ENCODE results near the gene PDE4B. TPM values are rescaled to one million over a fixed set of nuclear protein-coding genes. Genes with fewer than 3 reads are reported as not detected.

Gene PDE4B
- polyA plus RNA-seq, 1 donor = 9.3 TPM

DNA sequence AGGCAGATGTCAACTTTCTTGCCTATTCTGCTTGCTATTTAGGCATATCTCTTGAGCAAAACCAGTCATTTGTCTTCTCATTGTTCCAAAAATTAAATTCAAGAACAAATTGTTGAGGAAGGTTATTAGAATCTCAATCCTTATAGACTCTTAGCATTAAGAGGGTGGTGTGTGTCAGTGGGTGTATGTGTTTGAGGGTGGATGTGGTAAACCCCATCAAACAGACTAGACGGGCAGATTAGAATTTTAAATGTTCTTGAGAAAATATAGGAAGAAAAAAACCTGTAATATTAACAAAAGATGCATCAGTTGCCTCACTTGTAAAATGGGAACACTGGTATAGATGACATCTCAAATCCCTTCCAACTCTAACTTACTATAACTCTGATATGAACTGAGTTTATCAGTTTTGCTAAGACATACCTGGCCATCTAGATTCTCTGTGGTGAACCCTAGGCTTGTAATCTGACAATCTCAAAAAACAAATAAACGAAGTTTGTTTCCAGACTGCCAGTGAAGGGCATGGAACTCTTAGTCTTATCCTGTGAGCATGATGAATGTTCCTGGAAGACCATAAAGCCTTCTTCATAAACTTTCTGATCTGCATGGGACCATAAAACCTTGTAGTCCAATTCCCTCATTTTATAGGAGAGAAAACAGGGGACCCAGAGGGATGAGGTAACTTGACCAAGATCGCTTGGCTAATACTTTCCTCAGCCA is 564.9 kb downstream of the PDE4B start:
- H3K4me3 ChIP-seq (ENCODE audit: low read length) = no peak overlapping the region
- H3K9me3 ChIP-seq (ENCODE audit: control insufficient read depth, low read depth, low read length) = no peaks in the 10 kb centered on the region
- no peak for DNase-seq
- H3K27me3 ChIP-seq (ENCODE audit: control insufficient read depth, insufficient read depth, low read length) = peaks cover 4% of the 10 kb centered on the region
- H3K36me3 ChIP-seq (ENCODE audit: control insufficient read depth, insufficient read depth, low read length) = no peaks in the 10 kb centered on the region
- H3K27ac ChIP-seq (ENCODE audit: low read length) = no peak overlapping the region
- WGBS (ENCODE audit: insufficient coverage, low lambda C conversion rate) = 70% methylated on average over 2 of the region's 3 CpGs
- no peaks in the 10 kb centered on the region for H3K4me1 ChIP-seq (ENCODE audit: control insufficient read depth, insufficient read depth, low read length)

DNA sequence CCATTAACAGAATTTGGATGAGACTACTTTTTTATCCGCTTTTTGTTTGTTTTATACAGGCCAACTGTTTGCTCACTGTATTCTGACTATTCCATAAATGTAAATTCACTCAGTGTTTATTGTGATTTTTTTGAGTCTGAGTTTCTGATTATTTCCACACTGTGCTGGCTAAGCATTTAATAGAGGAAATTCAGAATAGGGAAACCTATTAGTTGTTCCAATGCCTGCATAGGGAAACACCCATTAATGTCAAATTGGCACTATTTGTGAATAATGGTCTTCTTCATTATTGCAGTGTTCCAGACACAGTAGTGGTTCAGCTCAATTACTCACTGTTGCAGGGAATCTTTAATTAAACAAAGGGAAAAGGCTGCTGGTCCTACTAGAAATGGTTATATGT is 566.6 kb downstream of the PDE4B start:
- WGBS (ENCODE audit: insufficient coverage, low lambda C conversion rate) = 80% methylated on average over 1 of the region's 1 CpG
- H3K9me3 ChIP-seq (ENCODE audit: control insufficient read depth, low read depth, low read length) = no peaks in the 10 kb centered on the region
- peaks cover 2% of the 10 kb centered on the region for H3K36me3 ChIP-seq (ENCODE audit: control insufficient read depth, insufficient read depth, low read length)
- no peaks in the 10 kb centered on the region for H3K4me1 ChIP-seq (ENCODE audit: control insufficient read depth, insufficient read depth, low read length)
- H3K27me3 ChIP-seq (ENCODE audit: control insufficient read depth, insufficient read depth, low read length) = peaks cover 3% of the 10 kb centered on the region
- no peak for DNase-seq
- H3K4me3 ChIP-seq (ENCODE audit: low read length) = no peak overlapping the region
- no peak overlapping the region for H3K27ac ChIP-seq (ENCODE audit: low read length)

DNA sequence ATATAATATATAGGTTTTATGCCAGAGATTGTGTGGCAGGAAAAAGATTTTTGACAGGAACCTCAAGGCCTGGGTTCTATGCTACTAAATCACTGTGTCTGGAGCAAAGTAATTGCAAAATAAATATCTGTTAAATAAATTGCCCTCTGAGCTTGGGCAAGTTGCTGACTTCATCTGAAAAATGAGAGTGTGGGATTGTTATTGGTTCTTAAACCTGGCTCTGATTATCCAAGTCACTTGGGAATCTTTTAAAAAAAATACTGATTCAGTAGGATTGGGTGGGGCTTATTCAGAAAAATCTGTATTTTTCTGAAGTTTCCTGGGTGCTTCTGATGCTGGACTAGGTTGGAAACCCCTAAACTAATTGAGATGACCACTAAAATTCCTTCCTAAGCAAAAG is 567.1 kb downstream of the PDE4B start:
- DNase-seq = no peak
- Histone ChIP-seq H3K36me3 (ENCODE audit: control insufficient read depth, insufficient read depth, low read length) (peaks cover 4% of the 10 kb centered on the region), H3K27ac (ENCODE audit: low read length) (no peak overlapping the region), H3K4me1 (ENCODE audit: control insufficient read depth, insufficient read depth, low read length) (no peaks in the 10 kb centered on the region), H3K27me3 (ENCODE audit: control insufficient read depth, insufficient read depth, low read length) (no peaks in the 10 kb centered on the region), H3K4me3 (ENCODE audit: low read length) (no peak overlapping the region), H3K9me3 (ENCODE audit: control insufficient read depth, low read depth, low read length) (no peaks in the 10 kb centered on the region)

DNA sequence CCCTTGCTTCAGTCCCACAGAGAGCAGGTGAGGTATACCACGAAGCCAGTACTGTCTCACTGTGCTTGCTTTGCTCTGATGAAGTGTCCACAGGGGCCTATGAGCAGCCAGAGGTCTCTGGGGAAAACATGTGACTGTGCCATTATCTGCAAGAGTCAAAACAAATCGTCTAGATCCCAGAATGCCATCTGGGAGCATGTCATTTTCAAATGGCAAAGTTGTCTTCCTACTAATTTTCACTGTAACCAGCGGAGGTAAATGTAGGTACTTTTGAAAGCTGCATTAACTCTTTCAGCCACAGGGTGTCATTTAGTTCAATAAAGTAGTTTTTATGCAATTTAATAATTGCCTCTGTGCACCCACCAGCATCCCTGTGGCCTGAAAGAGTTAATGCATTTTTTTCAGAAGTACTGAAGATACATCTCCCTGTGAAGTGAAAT is 567.6 kb downstream of the PDE4B start:
- DNase-seq = no peak
- Histone ChIP-seq H3K27me3 (ENCODE audit: control insufficient read depth, insufficient read depth, low read length) (no peaks in the 10 kb centered on the region), H3K27ac (ENCODE audit: low read length) (no peak overlapping the region), H3K4me1 (ENCODE audit: control insufficient read depth, insufficient read depth, low read length) (no peaks in the 10 kb centered on the region), H3K4me3 (ENCODE audit: low read length) (no peak overlapping the region), H3K9me3 (ENCODE audit: control insufficient read depth, low read depth, low read length) (no peaks in the 10 kb centered on the region), H3K36me3 (ENCODE audit: control insufficient read depth, insufficient read depth, low read length) (peaks cover 4% of the 10 kb centered on the region)
- WGBS (ENCODE audit: insufficient coverage, low lambda C conversion rate) = no CpG with 5 or more reads among the region's 3 CpGs

DNA sequence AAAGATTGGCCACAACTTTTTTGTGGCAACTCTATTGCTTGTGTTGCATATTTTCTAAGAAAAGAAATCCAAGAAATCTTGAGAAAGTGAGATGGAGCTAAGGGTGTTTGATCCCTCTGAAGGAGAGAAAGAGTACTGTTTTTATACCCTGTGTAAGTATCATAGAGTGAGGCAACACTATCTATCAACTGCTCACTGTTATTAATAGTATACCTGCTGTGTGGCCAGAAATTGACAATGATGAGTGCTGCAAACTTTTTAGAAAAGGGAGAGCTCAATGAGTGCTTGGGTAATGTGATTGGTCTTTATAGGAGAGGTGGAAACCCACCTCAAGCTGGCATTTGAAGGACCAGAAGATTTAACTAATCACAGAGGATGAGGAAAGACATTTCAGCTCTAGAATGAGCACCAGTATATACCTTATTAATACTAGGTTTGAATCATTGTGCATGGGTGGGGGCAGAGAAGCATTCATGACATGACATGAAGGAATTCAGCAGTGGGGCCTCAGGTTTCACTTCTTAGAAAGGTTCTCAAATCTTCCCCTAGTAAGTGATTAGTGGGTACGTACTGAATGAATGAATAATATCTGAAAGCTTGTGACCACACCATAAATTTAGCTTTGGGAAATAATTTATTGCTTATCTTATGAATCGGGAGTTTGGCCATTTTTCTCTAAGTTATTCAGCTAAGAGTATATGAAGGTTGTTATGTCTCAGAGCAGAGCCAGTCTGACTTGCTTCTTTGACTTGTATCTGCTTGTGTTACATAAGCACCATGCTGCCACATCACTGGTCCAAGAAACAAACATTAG is 572.1 kb downstream of the PDE4B start:
- H3K4me1 ChIP-seq (ENCODE audit: control insufficient read depth, insufficient read depth, low read length) = no peaks in the 10 kb centered on the region
- peaks cover 7% of the 10 kb centered on the region for H3K36me3 ChIP-seq (ENCODE audit: control insufficient read depth, insufficient read depth, low read length)
- H3K9me3 ChIP-seq (ENCODE audit: control insufficient read depth, low read depth, low read length) = no peaks in the 10 kb centered on the region
- H3K27ac ChIP-seq (ENCODE audit: low read length) = no peak overlapping the region
- H3K27me3 ChIP-seq (ENCODE audit: control insufficient read depth, insufficient read depth, low read length) = no peaks in the 10 kb centered on the region
- 94% methylated on average over 2 of the region's 2 CpGs for WGBS (ENCODE audit: insufficient coverage, low lambda C conversion rate)
- no peak overlapping the region for H3K4me3 ChIP-seq (ENCODE audit: low read length)
- no peak for DNase-seq

DNA sequence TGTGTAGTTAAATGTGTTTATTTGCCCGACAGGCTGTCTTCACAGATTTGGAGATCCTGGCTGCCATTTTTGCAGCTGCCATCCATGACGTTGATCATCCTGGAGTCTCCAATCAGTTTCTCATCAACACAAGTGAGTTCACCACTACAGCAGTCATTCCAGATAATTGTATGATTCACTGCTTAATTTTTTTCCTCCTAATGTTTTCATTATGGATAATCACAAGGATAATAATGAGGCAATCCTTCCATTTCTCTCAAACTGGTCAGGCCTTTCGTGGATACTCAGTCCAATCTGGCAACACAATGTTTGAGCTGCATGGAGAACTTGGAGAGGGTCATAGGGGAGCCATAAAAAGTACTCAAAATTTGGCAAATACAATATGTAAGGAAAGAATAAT is 572.9 kb downstream of the PDE4B start:
- H3K27me3 ChIP-seq (ENCODE audit: control insufficient read depth, insufficient read depth, low read length) = no peaks in the 10 kb centered on the region
- H3K4me1 ChIP-seq (ENCODE audit: control insufficient read depth, insufficient read depth, low read length) = no peaks in the 10 kb centered on the region
- no peak overlapping the region for H3K27ac ChIP-seq (ENCODE audit: low read length)
- peaks cover 9% of the 10 kb centered on the region for H3K36me3 ChIP-seq (ENCODE audit: control insufficient read depth, insufficient read depth, low read length)
- no CpG with 5 or more reads among the region's 3 CpGs for WGBS (ENCODE audit: insufficient coverage, low lambda C conversion rate)
- no peak for DNase-seq
- no peaks in the 10 kb centered on the region for H3K9me3 ChIP-seq (ENCODE audit: control insufficient read depth, low read depth, low read length)
- no peak overlapping the region for H3K4me3 ChIP-seq (ENCODE audit: low read length)

DNA sequence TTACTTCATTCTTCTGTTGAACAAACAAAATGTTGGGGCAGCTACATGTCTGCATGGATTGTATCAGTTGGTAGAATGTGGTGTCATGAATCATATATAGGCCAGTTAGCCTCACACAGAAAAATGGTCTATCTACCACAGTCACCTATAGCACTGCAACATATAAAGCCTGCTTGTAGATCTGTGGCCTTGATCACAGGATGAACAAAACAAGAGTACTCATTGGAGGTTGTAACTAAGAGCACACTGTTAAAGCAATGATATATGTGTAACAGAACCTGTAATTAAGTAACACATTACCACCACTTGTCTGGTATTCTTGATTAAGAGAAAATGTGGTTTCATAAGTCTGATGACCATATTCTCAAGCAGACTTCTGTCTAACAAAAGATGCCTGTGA is 573.9 kb downstream of the PDE4B start:
- Histone ChIP-seq H3K4me3 (ENCODE audit: low read length) (no peak overlapping the region), H3K9me3 (ENCODE audit: control insufficient read depth, low read depth, low read length) (no peaks in the 10 kb centered on the region), H3K27ac (ENCODE audit: low read length) (no peak overlapping the region), H3K4me1 (ENCODE audit: control insufficient read depth, insufficient read depth, low read length) (no peaks in the 10 kb centered on the region), H3K36me3 (ENCODE audit: control insufficient read depth, insufficient read depth, low read length) (peaks cover 9% of the 10 kb centered on the region), H3K27me3 (ENCODE audit: control insufficient read depth, insufficient read depth, low read length) (no peaks in the 10 kb centered on the region)
- DNase-seq = no peak

DNA sequence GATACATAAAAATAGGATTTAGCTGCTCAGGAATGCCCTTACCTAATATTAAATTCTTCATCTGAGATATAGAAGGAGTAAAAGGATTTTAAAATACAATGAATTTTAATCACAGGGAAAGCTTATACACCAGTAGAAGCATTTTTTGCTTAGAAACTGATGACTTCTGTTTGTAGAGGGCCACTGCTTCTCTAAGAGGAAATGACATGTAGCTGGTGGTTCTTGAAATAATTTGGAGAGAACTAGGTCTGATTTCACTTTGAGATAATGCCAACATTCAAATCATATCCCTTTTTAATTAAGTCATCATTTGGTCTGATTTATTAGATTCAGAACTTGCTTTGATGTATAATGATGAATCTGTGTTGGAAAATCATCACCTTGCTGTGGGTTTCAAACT is 574.7 kb downstream of the PDE4B start:
- H3K36me3 ChIP-seq (ENCODE audit: control insufficient read depth, insufficient read depth, low read length) = peaks cover 12% of the 10 kb centered on the region
- H3K4me1 ChIP-seq (ENCODE audit: control insufficient read depth, insufficient read depth, low read length) = no peaks in the 10 kb centered on the region
- DNase-seq = no peak
- no peak overlapping the region for H3K27ac ChIP-seq (ENCODE audit: low read length)
- no peak overlapping the region for H3K4me3 ChIP-seq (ENCODE audit: low read length)
- H3K9me3 ChIP-seq (ENCODE audit: control insufficient read depth, low read depth, low read length) = no peaks in the 10 kb centered on the region
- H3K27me3 ChIP-seq (ENCODE audit: control insufficient read depth, insufficient read depth, low read length) = no peaks in the 10 kb centered on the region

DNA sequence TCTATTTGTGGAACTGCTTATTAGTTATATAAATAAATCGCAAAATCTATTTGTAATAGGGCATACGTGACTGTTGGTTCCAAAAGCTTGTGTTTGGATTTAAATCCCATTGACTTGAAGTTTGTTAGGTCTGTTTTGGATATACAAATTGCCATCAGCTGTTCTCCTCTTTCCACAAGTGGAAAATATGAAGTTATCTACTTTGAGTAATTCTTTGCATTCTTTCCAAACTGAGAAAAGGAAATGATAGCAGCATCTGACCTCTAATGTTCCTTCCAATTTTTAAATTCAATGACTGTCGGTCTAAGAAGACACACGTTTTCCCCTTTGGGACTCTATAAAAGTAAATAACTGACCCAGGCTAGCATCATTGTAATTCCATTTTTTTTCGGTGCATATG is 575.6 kb downstream of the PDE4B start:
- WGBS (ENCODE audit: insufficient coverage, low lambda C conversion rate) = no CpG with 5 or more reads among the region's 5 CpGs
- H3K27me3 ChIP-seq (ENCODE audit: control insufficient read depth, insufficient read depth, low read length) = no peaks in the 10 kb centered on the region
- H3K9me3 ChIP-seq (ENCODE audit: control insufficient read depth, low read depth, low read length) = no peaks in the 10 kb centered on the region
- no peak overlapping the region for H3K27ac ChIP-seq (ENCODE audit: low read length)
- DNase-seq = no peak
- no peak overlapping the region for H3K4me3 ChIP-seq (ENCODE audit: low read length)
- H3K4me1 ChIP-seq (ENCODE audit: control insufficient read depth, insufficient read depth, low read length) = no peaks in the 10 kb centered on the region
- peaks cover 16% of the 10 kb centered on the region for H3K36me3 ChIP-seq (ENCODE audit: control insufficient read depth, insufficient read depth, low read length)

DNA sequence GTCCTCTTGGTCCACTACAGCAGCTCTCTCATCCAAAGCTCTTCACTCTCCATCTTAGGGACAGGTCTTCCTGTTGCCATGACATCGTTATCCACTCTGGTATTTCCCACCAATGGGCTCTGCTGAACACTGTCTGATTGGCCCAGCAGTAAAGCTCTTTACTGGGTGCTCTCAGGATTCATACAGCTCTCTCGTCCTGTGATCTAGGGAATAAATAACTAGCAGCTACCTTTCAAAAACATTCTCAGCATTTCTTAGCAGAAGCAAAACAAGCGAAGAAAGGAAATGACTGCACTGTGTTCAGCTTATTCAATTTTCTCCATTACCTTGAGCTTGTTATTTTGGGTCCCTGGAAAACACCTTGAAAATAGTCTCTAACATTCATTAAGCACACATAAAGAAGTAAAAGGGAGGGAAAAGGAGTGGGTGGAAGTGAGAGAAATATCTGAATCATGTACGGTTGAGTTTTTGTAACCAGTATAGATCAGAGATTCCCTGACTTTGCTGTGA is 577.8 kb downstream of the PDE4B start:
- H3K9me3 ChIP-seq (ENCODE audit: control insufficient read depth, low read depth, low read length) = no peaks in the 10 kb centered on the region
- H3K4me3 ChIP-seq (ENCODE audit: low read length) = no peak overlapping the region
- H3K4me1 ChIP-seq (ENCODE audit: control insufficient read depth, insufficient read depth, low read length) = no peaks in the 10 kb centered on the region
- no peaks in the 10 kb centered on the region for H3K27me3 ChIP-seq (ENCODE audit: control insufficient read depth, insufficient read depth, low read length)
- no peak for DNase-seq
- no peak overlapping the region for H3K27ac ChIP-seq (ENCODE audit: low read length)
- H3K36me3 ChIP-seq (ENCODE audit: control insufficient read depth, insufficient read depth, low read length) = peaks cover 12% of the 10 kb centered on the region
- WGBS (ENCODE audit: insufficient coverage, low lambda C conversion rate) = no CpG with 5 or more reads among the region's 4 CpGs
